Progenitor cell of endocrine pancreas (in vitro differentiated cells): ENCODE measurements around the gene ADGRL3. TPM values are rescaled to one million over a fixed set of nuclear protein-coding genes. Genes with fewer than 3 reads are reported as not detected.

Experiments
- DNase-seq: peaks from one replicate; pipeline ENCODE4 v3.0.0; 2021; ENCODE audit warnings: low spot score; ENCODE audit not compliant: unreplicated experiment
- H3K27ac Mint-ChIP-seq: 2 replicates; pipeline ENCODE4 v1.8.0; 2021; ENCODE audit warnings: mild to moderate bottlenecking, moderate library complexity, mixed read lengths
- H3K27me3 Mint-ChIP-seq: 2 replicates; pipeline ENCODE4 v1.8.0; 2021; ENCODE audit warnings: mixed read lengths
- H3K36me3 Mint-ChIP-seq: 2 replicates; pipeline ENCODE4 v1.8.0; 2022; ENCODE audit warnings: mixed read lengths; ENCODE audit not compliant: insufficient read depth
- H3K4me1 Mint-ChIP-seq: 2 replicates; pipeline ENCODE4 v1.8.0; 2021; ENCODE audit warnings: low read depth, mixed read lengths
- H3K4me3 Mint-ChIP-seq: 2 replicates; pipeline ENCODE4 v1.8.0; 2021; ENCODE audit warnings: low read depth, mild to moderate bottlenecking, moderate library complexity, mixed read lengths
- H3K9me3 Mint-ChIP-seq: 2 replicates; pipeline ENCODE4 v1.8.0; 2021; ENCODE audit warnings: low read depth, mixed read lengths
- CTCF ChIP-seq: fragments of 200-600 bp; sonication (generic); IDR thresholded peaks from one replicate; pipeline ENCODE4 v1.5.0; 2021; ENCODE audit warnings: antibody characterized with exemption, mild to moderate bottlenecking; ENCODE audit not compliant: unreplicated experiment
- total RNA-seq: library from RNA; stranded (reverse); gene quantifications from 2 replicates; pipeline ENCODE4 v1.2.1, GENCODE V29; 2021

Gene ADGRL3
- total RNA-seq, 1 donor from 2014 or later, result 5.6 TPM

GRCh38 chr4:61545902-61546480 lies 345.9 kb downstream of the ADGRL3 start:
- Mint-ChIP-seq H3K27me3 (no peaks in the 10 kb centered on the region), H3K4me1 (peaks cover 8% of the 10 kb centered on the region), H3K27ac (no peak overlapping the region), H3K36me3 (no peaks in the 10 kb centered on the region), H3K4me3 (no peak overlapping the region), H3K9me3 (peaks cover 3% of the 10 kb centered on the region)
- no peak for TF ChIP-seq CTCF
- no peak for DNase-seq

DNA sequence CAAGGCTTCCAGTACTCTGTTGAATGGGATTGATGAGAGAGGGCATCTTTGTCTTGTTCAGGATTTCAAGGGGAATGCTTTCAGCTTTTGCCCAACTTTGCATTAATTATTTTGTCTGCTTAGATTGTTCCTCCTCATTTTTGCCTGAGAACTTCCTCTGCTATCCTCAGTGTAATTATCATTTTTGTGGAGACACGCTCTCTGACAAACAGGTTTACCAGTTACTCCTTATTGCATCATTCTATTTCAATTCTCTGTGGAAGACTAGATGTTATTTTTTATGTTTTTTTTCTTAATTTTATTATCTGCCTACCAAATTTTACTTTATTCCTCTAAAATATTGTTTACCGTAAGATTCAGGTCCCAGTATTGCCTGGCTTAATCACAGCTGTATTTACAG lies 349.2 kb downstream of the ADGRL3 start:
- Mint-ChIP-seq H3K4me3 (no peak overlapping the region), H3K27ac (no peak overlapping the region), H3K27me3 (no peaks in the 10 kb centered on the region), H3K36me3 (no peaks in the 10 kb centered on the region), H3K9me3 (peaks cover 3% of the 10 kb centered on the region), H3K4me1 (peaks cover 3% of the 10 kb centered on the region)
- no peak for DNase-seq
- no peak for TF ChIP-seq CTCF

GRCh38 chr4:61553557-61554125 lies 353.5 kb downstream of the ADGRL3 start:
- H3K4me1 Mint-ChIP-seq, result peaks cover 33% of the 10 kb centered on the region
- no peak for DNase-seq
- H3K4me3 Mint-ChIP-seq, result no peak overlapping the region
- no peak for TF ChIP-seq CTCF
- H3K36me3 Mint-ChIP-seq, result no peaks in the 10 kb centered on the region
- no peaks in the 10 kb centered on the region for H3K27me3 Mint-ChIP-seq
- no peaks in the 10 kb centered on the region for H3K9me3 Mint-ChIP-seq
- no peak overlapping the region for H3K27ac Mint-ChIP-seq

- no peaks in the 10 kb centered on the region for H3K27me3 Mint-ChIP-seq
- H3K4me3 Mint-ChIP-seq, result peak overlapping the region; percentile 2
- TF ChIP-seq CTCF, result no peak
- peaks cover 3% of the 10 kb centered on the region for H3K9me3 Mint-ChIP-seq
- H3K27ac Mint-ChIP-seq, result peak overlapping the region; percentile 91
- no peaks in the 10 kb centered on the region for H3K36me3 Mint-ChIP-seq
- no peak for DNase-seq
- peaks cover 35% of the 10 kb centered on the region for H3K4me1 Mint-ChIP-seq
Observed at GRCh38 chr4:61555789-61556188, 355.7 kb downstream of the ADGRL3 start.

DNA sequence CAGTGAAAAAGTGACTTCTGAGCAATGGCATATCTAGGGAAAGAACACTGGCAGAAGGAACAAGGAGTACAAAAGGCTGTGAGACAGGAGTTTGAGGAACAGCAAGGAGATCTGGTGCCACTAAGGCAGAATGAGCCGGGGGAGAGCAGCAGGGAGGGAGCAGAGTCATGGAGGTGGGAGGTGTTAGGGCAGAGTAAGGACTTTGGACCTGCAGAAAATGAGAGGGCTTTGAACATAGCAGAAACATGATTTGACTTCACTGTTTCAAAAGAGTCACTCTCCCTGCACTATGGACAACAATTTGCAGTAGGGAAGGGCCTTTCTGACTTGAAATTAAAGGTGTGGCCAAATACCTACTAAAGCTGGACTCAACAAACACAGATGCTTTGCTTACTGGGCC lies 356.2 kb downstream of the ADGRL3 start:
- Mint-ChIP-seq H3K9me3 (peaks cover 3% of the 10 kb centered on the region), H3K27me3 (no peaks in the 10 kb centered on the region), H3K27ac (peak overlapping the region; percentile 91), H3K4me3 (peak overlapping the region; percentile 7), H3K4me1 (peaks cover 35% of the 10 kb centered on the region), H3K36me3 (no peaks in the 10 kb centered on the region)
- DNase-seq, result no peak
- no peak for TF ChIP-seq CTCF
